GM12872 (cell line): Measurements from ENCODE around the gene NCOA7.

Experiments used
- CTCF ChIP-seq: IDR thresholded peaks from 3 replicates; pipeline ENCODE4 v1.5.1; 2011; ENCODE audit warnings: low read depth, mild to moderate bottlenecking, low read length, moderate library complexity; ENCODE audit not compliant: insufficient read depth

Gene NCOA7

DNA sequence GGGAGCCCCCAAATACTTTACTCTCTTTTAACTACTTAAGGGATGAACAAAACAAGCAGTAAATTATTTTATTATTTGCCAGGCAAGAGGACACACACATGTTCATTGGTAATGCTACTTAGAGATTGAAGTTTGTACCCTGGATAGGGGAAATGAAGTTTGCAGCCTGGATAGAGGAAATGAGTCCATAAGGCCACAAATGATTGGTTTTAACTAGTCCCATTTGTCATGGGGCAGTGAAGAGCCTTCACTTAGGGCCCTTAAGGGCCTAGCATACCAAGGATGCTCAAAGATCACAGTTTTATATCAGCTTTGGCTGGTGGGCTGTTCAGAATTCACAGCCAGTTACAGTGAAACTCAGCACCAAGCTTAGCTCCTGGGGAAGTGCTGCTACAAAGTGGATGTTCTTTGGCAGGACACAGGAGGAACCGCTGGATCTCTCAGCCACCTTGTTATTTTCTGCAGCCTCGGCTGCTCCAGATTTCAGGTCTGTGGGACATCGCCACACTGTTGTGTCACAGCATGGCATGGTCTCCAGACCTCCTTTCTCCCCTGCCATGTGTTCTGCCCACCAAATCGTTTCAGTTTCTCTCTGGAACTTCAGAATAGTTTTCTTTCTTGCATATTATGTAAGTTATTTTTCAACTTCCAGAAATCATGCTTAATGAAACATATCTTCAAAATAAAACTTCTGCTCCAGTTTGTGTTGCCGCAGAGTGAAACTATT is 41.8 kb downstream of the NCOA7 start:
- no peak for TF ChIP-seq CTCF

- TF ChIP-seq CTCF = no peak
These were observed 43.6 kb downstream of the NCOA7 start for GRCh38 chr6:125834348-125834747.

GRCh38 chr6:125835221-125835744 is 44.5 kb downstream of the NCOA7 start:
- no peak for TF ChIP-seq CTCF

DNA sequence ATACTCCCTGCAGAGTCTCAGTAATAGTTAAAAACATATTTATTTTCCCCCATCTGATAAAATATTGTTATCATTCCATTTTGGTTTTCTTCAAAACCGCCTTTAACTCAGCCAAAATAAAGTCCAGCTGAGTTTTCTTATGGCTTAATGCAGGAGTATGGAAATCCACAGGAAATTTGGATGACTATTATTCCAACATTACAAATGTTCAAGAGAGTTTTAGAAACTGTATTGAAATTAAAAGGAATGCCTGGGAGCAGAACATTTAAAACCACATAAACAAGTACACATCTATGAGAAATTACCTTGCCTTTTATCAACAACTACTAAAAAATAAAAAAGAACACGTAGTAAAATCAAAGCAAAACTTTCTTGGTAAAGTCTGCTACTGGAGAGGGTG is 45.7 kb downstream of the NCOA7 start:
- TF ChIP-seq CTCF = no peak

GRCh38 chr6:125839471-125839870 is 48.7 kb downstream of the NCOA7 start:
- no peak for TF ChIP-seq CTCF

DNA sequence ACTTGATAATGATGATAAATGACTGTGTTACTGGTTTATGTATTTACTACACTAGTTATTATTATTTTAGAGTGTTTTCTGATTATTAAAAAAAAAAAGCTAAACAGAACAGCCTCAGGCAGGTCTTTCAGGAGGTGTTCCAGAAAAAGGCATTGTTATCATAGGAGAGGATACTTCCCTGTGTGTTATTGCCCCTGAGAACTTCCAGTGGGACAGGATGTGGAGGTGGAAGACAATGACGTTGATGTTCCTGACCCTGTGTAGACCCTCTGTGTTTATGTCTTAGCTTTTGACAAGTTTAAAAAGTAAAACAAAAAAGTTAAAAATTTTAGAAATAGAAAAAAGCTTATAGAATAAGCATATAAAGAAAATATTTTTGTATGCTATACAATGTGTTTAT is 49.1 kb downstream of the NCOA7 start:
- no peak for TF ChIP-seq CTCF

DNA sequence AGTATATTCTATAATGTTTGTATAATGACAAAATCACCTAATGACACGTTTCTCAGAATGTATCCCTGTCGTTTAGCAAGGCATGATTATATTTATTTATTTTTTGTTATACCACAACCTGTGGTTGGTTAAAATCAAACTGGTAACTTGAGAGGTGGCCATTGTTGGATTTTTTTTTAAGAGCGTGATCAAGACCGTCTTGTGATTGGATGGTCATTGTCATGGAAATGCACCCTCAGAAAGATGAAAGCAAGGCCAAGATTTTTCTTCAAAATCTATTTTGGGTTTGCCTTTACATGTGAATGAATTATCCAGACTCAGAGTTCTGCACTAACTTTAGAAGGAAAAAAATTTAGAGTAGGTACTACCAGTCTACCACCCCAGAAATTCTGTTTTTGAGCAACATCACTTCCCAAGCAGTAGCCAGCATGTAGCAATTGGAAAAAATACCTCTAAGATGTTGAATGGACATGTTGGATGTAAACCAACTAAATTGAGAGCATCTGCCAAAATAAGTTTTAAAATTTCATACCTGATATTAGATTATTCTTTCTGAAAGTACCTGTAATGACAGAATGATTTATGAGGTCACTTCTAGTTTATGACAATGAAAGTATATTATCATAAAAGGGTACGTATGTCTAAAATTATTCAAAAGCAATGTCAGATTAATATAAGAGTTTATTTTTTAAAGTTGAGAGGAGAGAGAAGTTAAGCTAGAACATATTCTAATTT is 50.8 kb downstream of the NCOA7 start:
- no peak for TF ChIP-seq CTCF
